Measurements from ENCODE around the gene BICRA. TPM values are rescaled to one million over a fixed set of nuclear protein-coding genes. Genes with fewer than 3 reads are reported as not detected.
"Not testable (repeated sequence)": the region's sequence is repeated elsewhere in the genome, so short reads cannot be mapped to it uniquely, and the experiment has no call there.

The BICRA gene
- total and polyA plus RNA-seq, 2 donors (not counting 1 experiment from before 2014, with no cell fraction given) = 14.1 to 34.7 TPM

DNA sequence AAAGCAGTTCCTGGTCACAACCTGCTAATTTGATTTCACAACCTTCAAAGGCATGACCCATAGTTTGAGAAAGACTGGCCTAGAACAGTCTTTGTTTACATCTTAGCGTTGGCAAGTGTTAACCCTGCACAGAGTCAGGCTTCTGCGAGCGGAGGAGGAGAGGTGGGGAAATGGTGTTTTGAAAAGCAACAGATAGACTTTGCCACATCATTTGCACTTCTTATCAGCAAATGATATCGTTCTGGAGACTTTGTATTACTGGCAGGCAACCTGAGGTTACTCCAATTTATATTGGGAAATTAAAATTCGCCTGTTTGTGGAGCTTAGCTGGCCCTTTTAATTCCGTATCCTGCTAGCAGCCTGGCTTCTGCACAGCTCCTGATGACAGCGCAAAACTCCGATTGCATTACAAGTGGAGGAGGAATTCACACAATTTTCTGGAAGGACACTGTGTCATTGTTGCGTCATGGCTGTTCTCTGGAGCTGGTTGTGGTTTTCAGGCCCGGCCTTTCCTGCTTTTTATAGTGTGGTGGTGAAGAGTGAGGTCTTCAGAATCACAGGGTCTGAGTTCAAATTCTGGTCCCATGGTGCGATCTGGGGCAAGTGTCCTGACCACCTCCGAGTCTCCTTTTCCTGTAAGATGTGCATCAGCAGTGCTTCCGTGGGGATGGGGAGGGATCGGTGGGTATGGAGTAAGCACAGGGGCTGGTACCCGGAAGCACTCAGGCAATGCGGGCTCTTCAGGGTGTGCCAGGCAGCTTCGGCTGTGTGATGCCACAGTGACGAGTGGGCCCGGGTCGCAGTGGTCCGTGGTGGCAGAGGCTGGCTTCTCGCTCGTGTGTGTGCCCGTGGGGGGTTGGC lies 55.2 kb downstream of the BICRA start:
- no peak overlapping the region for H3K4me3 ChIP-seq (ENCODE audit: control extremely low read depth in 1 of 5, extremely low read depth in 1 of 5, insufficient read depth in 1 of 5, low read depth in 2 of 5, low read length in 4 of 5)
- H3K27ac Mint-ChIP-seq = no peak overlapping the region
- no peak overlapping the region for H3K9ac ChIP-seq (ENCODE audit: low read length)
- ChIA-PET POLR2A (no interaction called here), CTCF (no interaction called here)
- no peak overlapping the region for H2AFZ ChIP-seq (ENCODE audit: insufficient read depth, low read depth, low read length, poor library complexity, severe bottlenecking)
- intact Hi-C loops (cut with micrococcal nuclease) = no loop called here
- no peak overlapping the region for H3K4me3 Mint-ChIP-seq
- peaks cover 4 to 12% of the 10 kb centered on the region in 2 experiments for H3K36me3 ChIP-seq (replicated peaks in 1 of 2; ENCODE audit: control extremely low read depth in 1 of 2, control insufficient read depth in 1 of 2, extremely low read depth in 1 of 2, insufficient read depth in 2 of 2, low read length in 1 of 2)
- H3K9me3 Mint-ChIP-seq (ENCODE audit: insufficient read depth) = no peaks in the 10 kb centered on the region
- H3K27me3 Mint-ChIP-seq = no peaks in the 10 kb centered on the region
- WGBS (ENCODE audit: insufficient coverage) = 94% methylated on average over 22 of the region's 24 CpGs
- no peak for TF ChIP-seq EZH2 (IDR thresholded peaks at IDR 0.05; ENCODE audit: borderline replicate concordance, insufficient read depth, low read depth, low read length, poor library complexity, severe bottlenecking)
- TF ChIP-seq, protein P1, sequence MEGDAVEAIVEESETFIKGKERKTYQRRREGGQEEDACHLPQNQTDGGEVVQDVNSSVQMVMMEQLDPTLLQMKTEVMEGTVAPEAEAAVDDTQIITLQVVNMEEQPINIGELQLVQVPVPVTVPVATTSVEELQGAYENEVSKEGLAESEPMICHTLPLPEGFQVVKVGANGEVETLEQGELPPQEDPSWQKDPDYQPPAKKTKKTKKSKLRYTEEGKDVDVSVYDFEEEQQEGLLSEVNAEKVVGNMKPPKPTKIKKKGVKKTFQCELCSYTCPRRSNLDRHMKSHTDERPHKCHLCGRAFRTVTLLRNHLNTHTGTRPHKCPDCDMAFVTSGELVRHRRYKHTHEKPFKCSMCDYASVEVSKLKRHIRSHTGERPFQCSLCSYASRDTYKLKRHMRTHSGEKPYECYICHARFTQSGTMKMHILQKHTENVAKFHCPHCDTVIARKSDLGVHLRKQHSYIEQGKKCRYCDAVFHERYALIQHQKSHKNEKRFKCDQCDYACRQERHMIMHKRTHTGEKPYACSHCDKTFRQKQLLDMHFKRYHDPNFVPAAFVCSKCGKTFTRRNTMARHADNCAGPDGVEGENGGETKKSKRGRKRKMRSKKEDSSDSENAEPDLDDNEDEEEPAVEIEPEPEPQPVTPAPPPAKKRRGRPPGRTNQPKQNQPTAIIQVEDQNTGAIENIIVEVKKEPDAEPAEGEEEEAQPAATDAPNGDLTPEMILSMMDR (IDR thresholded peaks at IDR 0.05) = no peak
- H3K4me1 Mint-ChIP-seq = peaks cover 6% of the 10 kb centered on the region
- no peak overlapping the region for H3K27ac ChIP-seq (ENCODE audit: low read length in 2 of 2)
- H3K9me3 ChIP-seq (ENCODE audit: control extremely low read depth in 1 of 3, control insufficient read depth in 2 of 3, insufficient read depth in 1 of 3, low read length in 2 of 3) = peaks cover 0 to 5% (median 0%) of the 10 kb centered on the region in 3 donors
- no peak for ATAC-seq (ENCODE audit: low read depth)
- no peaks in the 10 kb centered on the region for H3K4me1 ChIP-seq (ENCODE audit: control insufficient read depth in 2 of 2, insufficient read depth in 2 of 2, low read length in 2 of 2)
- H4K20me1 ChIP-seq (ENCODE audit: control insufficient read depth, insufficient read depth, low read length, poor library complexity, severe bottlenecking) = peaks cover 94% of the 10 kb centered on the region
- H3K4me2 ChIP-seq (replicated peaks; ENCODE audit: low read depth, low read length, poor library complexity, severe bottlenecking) = no peak overlapping the region
- H3K27me3 ChIP-seq (replicated peaks in 1 of 4; ENCODE audit: control extremely low read depth in 1 of 4, control insufficient read depth in 3 of 4, insufficient read depth in 4 of 4, low read length in 3 of 4) = no peaks in the 10 kb centered on the region
- no peak for DNase-seq
- H3K79me2 ChIP-seq (ENCODE audit: control insufficient read depth, insufficient read depth, low read length) = peaks cover 81% of the 10 kb centered on the region

DNA sequence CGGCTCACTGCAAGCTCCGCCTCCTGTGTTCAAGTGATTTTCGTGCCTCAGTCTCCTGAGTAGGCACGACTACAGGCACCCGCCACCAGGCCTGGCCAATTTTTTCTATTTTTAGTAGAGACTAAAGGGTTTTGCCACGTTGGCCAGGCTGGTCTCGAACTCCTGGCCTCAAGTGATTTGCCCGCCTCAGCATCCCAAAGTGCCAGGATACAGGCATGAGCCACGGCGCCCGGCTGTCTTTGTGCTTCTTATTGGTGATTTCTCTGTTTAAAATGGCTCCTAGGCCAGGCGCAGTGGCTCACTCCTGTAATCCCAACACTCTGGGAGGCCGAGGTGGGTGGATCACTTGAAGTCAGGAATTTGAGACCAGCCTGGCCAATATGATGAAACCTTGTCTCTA lies 59.6 kb downstream of the BICRA start:
- CTCF ChIA-PET; intact Hi-C loops (cut with micrococcal nuclease); H3K9me3 Mint-ChIP-seq (ENCODE audit: insufficient read depth); H3K4me1 ChIP-seq (ENCODE audit: control insufficient read depth in 2 of 2, insufficient read depth in 2 of 2, low read length in 2 of 2); H3K27ac Mint-ChIP-seq; H3K9me3 ChIP-seq (ENCODE audit: control extremely low read depth in 1 of 3, control insufficient read depth in 2 of 3, insufficient read depth in 1 of 3, low read length in 2 of 3); H3K4me2 ChIP-seq (replicated peaks; ENCODE audit: low read depth, low read length, poor library complexity, severe bottlenecking); H3K4me3 ChIP-seq (ENCODE audit: control extremely low read depth in 1 of 5, extremely low read depth in 1 of 5, insufficient read depth in 1 of 5, low read depth in 2 of 5, low read length in 4 of 5); H2AFZ ChIP-seq (ENCODE audit: insufficient read depth, low read depth, low read length, poor library complexity, severe bottlenecking); POLR2A ChIA-PET; ATAC-seq (ENCODE audit: low read depth); DNase-seq; H3K27ac ChIP-seq (ENCODE audit: low read length in 2 of 2); H3K4me3 Mint-ChIP-seq; H3K9ac ChIP-seq (ENCODE audit: low read length); H3K27me3 Mint-ChIP-seq; H3K4me1 Mint-ChIP-seq; H3K27me3 ChIP-seq (replicated peaks in 1 of 4; ENCODE audit: control extremely low read depth in 1 of 4, control insufficient read depth in 3 of 4, insufficient read depth in 4 of 4, low read length in 3 of 4): not testable (repeated sequence)
- peaks cover 59% of the 10 kb centered on the region for H3K79me2 ChIP-seq (ENCODE audit: control insufficient read depth, insufficient read depth, low read length)
- 98% methylated on average over 13 of the region's 13 CpGs for WGBS (ENCODE audit: insufficient coverage)
- peaks cover 2 to 18% of the 10 kb centered on the region in 2 experiments for H3K36me3 ChIP-seq (replicated peaks in 1 of 2; ENCODE audit: control extremely low read depth in 1 of 2, control insufficient read depth in 1 of 2, extremely low read depth in 1 of 2, insufficient read depth in 2 of 2, low read length in 1 of 2)
- H4K20me1 ChIP-seq (ENCODE audit: control insufficient read depth, insufficient read depth, low read length, poor library complexity, severe bottlenecking) = peaks cover 94% of the 10 kb centered on the region
